HG03342 (cell line): ENCODE results near the gene LRP1B.

Source experiments
- ATAC-seq: cut with Tn5 transposase; IDR thresholded peaks from one replicate; pipeline ENCODE4 v1.9.1; 2021; ENCODE audit warnings: mild to moderate bottlenecking, moderate library complexity; ENCODE audit not compliant: unreplicated experiment

The LRP1B gene

DNA sequence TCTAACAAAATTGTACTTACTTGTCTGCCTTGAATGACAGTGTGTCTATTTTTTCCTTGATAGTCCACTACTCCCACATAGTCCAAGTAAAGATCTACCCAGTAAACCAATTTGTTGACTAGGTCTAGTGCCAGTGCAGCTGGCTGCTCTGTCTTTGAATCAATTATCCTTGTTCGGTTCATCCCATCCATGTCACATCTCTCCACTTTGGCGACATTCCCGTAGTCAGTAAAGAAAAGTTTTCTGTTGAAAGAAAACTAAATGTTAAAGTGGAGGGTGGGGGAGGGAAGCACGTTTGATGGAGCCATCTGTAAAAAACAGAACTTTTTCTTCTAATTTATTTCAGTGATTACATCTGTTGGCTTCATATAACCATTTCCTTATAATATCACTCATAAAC lies 1068.8 kb downstream of the LRP1B start:
- no peak for ATAC-seq

DNA sequence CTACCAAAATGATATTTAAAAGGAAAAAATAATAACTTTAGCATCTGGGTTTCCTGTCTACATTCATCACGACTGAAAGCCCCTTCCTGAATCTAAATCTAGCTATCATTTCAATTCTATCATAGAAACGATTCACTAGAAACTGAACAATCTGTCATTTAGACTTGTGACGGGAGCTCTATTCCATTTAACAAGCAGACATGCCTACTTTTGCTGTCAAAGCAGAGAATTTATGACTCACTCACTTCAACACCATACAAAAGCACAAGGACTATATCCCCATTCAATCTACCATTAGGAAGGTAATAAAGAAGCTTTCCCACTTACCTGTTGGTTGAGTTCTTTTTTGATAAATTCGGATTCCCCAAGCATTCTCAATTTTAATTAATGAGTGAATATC lies 1072.3 kb downstream of the LRP1B start:
- ATAC-seq: no peak

DNA sequence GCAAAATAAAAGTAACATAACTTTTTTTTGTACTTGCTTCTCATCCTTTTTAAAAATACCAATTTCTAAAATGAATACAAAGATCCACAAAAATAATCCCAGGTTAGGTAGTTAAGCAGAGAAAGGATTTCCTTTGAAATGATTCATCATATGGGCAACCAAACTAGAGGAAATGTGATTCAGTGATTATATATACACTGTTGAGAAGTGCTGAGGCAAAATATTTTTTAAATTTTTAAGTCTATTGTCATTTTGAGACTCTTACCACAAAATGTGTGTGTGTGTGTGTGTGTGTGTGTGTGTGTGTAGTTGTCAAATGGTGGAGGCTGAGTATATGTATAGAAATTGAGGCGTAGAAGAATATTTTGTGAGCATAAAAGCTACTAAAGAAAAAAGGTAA lies 1075.3 kb downstream of the LRP1B start:
- ATAC-seq: no peak

DNA sequence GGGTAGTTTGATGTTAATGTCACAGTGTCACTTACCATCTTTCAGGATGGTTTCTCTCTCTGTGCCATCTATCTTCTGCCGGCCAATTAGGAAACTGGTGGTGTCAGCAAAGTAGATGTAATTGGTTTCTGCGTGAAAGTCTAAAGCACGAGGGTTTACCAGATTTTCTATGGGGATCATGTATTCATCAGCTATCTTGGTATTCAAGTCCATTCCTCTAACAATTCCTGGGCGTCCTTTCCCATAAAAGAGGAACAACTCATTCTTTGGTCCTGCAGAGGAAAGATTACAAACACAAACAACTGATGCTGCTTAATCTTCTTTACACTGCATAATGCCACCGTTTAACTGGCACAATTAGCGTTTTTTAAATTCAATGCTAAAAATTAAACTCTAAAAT lies 1081.9 kb downstream of the LRP1B start:
- no peak for ATAC-seq

DNA sequence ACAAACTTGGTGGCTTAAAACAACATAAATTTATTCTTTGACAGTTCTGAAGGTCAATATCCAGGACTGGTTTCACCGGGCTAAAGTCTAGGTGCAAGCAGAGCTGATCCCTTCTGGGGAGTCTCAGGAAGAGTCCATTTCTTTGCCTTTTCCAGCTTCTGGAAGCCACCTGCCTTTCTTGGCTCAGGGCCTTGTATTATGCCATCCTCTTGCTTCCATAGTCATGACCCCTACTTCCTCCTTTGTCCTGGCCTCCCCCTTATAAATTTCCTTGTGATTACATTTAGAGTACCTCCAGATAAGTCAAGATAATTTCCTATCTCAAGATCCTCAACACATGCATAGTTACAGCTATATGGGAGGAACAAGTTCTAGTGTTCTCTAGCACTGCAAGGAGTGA lies 1089.5 kb downstream of the LRP1B start:
- no peak for ATAC-seq

DNA sequence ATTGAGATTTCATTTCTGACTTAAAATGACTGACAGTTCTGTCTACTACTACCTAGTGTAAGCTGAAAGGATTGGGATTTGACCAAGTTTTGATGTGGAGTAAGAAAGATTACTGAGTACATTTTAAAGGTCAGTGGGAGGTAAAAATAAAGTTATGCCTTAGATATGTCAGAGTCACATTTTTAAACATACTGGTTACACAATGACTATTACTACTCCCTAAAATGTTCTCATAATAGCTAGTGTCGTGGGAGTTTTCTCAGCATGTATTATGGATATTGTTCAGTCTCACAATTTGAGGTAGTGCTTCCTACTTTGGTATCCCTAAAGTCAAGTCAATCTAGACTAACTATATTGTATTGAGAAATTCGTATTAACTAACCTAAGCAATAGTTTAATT lies 1092.5 kb downstream of the LRP1B start:
- ATAC-seq: no peak

DNA sequence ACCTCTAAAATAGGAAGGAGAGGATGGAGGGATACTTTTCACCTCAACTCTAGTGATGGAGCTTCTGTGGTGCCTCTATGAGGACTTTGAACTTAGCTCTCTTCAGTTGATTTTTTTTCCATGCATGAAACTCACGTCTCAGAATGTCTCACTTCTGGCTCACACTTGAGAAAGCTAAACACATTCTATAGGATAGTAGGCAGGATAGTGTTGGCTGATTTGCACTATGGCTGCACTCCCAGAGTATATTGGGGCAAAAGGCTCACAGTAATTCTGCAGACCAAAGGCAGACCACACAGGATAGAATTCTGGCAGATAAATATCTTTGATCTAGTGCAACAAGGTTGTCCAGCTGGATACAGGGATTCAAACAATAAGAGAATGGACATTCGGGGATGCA lies 1093.5 kb downstream of the LRP1B start:
- ATAC-seq: no peak

DNA sequence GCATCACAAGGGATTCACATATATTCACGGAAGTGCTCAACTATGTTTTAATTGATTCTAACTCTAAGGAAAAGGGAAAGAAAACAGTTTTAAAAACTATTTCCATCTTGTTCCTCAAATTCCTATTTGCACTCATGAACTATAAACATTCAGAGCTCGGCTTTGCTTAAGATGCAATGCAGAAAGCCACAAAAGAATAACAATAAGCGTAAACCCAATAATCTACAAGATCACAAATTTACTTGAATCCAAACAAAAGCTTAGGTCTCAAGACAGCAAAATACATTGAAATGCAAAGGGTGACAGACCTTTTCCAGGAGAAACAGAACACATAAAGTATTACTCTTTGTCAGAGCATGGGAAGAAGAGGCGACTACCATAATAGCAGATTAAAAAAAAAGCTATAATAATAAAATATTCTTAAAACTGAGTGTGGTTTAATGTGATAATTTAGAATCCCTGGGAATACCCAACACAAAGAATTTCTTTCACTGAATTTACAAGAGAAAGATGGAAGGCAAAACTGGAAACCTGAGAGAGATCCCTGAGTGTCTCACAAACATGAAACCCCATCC lies 1094.9 kb downstream of the LRP1B start:
- no peak for ATAC-seq

DNA sequence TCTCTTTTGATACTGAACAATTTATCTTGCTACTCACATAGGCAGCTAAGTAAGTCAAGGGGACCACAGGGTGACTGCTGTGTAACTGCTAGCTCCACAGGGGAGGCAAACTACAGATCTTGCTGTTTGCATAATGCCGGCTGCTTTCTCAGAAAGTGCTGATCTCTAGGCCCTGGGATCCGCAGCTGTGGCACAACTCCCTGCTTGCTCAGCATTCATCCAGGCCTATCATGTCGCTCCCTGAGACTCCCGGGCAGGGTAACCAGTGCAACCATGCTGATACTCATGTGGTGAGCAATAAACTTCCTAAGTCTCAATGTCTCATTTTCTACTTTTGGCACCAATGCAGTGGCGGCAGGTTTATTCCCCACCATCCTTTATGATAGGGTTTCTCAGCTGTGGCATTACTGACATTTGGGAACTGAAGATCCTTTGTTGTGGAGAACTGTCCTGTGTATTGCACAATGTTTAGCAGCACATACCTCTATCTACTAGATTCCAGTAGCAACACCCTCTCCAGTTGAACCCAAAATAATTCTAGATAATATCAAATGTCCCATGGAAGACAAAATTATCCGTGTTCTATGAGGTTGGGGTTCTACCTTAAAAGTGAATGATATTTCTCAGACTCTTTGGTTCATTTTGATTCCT lies 1101.3 kb downstream of the LRP1B start:
- ATAC-seq: no peak

DNA sequence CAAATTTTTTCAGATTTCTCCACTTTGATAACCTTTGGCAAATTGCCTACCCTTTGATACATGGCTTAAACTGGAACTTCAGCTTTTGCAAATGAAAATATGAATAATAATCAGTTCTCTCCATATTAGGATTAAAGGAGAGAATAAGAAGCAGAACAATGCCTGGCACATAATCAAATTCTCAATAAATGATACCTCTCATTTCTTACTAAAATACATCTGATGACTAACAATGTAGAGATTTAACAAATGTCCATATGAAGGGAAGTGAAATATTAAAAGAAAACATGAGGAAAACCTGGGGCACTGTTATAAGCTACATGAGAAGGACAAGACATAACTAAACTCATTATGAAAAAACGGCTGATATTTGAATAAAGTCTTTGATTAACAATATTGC lies 1103.6 kb downstream of the LRP1B start:
- no peak for ATAC-seq

DNA sequence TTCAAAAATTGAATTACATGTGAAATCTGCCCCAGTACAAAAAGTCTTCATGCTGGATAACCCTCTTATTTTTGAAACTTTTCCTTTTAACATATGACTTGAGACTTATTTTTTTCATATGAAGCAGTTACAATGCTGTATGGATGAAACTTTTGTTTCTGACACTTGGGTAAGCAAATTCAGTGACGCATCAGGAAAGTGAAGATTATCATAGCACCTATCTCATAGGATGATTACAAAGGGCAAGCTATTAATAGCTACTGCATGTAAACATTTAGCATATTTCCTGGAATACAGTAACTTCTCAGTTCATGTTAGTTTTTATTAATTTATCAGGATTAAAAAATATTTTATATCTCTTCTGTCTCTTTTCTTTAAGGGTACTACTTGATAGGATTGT lies 1109.2 kb downstream of the LRP1B start:
- ATAC-seq: no peak

DNA sequence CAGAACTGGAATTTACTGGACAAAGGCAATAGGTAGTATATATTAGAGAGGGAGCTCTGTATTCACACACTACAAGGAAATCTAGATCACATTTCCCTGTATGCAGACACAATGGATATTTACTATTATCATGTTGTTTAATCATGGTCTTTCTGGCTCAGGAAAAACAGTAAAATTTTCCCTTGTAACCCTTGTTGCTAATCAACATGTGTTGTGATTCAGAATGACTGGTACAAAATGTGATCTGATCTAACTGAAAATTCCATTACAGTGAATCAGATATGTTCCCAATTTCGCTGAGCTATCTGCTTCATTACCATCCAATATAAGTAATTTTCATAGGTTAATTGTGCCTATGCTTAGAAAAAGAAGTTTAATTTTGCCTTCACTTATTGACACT lies 1109.7 kb downstream of the LRP1B start:
- ATAC-seq: no peak

DNA sequence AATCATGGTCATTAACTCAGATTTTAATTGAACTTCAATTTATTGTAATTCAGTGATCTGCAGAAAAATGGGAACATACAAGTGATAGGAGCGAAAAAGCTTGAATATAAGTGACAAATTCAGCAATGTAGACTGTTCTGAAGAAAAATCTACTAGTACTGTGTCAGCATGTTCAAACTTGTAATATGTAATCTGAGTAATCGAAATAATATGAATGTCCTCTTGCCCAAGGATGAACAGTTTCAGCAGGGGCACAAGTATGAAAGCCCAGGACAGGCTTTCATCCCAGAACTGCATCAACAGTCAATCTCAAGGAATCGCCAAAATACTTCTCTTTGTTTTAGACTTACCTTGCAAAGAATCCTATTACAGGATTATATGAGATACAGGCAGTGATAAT lies 1110.5 kb downstream of the LRP1B start:
- no peak for ATAC-seq

DNA sequence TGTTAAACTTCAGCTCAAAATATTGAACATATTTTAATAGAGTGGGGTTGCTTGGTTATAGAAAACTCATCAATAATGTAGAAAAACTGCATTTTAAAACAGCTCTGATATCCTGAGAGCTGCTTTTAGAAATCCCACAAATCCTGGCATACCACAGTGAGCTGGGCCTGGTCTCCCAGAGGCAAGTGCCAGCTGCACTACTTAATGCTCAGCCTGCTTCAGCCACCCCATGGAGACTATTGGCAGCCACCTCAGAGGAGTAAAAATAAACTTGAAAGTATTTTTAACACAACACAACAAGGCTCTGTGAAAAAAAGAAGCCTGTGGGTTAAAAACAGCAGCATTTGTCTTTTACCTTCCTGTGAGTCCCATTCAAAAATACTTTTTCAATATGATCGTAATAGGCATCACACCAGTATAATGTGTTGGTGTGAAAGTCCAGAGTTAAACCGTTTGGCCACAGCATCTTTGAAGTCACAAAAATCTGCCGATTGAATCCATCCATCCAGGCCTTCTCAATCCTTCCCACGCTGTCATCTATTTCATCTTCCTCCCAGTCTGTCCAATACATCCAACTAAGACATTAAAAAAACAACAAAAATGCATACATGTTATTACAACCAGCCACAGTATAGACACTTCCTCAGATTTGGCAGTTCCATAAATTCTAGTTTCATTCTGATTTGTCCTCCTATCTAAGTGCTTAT lies 1115.3 kb downstream of the LRP1B start:
- no peak for ATAC-seq

DNA sequence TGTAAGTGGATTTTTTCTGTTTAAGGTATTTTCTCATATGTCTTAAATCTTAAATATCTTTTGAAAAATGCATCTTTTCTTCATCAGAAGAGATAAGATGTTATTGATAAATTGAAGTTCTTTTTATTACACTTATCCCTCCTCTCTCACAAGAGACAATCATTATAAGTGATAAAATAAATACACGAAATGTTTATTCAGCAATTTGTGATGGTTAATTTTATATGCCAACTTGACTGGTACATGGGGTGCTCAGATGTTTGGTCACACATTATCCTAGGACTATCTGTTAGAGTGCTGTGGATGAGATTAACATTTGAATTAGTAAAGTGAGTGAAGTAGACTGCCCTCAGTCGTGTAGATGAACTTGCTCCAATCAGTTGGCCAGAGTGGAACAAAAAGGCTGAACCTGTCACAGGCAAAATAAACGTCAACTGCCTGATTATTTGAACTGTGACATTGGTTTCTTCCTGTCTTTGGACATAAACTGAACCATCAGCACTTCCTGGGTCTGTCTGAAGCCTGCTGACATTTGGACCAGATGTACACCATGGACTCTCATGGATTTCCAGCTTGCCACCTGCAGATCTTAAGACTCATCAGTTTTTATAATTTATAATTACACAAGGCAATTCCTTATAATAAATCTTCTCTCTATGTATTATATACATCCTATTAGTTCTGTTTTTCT lies 1126.7 kb downstream of the LRP1B start:
- ATAC-seq: no peak

DNA sequence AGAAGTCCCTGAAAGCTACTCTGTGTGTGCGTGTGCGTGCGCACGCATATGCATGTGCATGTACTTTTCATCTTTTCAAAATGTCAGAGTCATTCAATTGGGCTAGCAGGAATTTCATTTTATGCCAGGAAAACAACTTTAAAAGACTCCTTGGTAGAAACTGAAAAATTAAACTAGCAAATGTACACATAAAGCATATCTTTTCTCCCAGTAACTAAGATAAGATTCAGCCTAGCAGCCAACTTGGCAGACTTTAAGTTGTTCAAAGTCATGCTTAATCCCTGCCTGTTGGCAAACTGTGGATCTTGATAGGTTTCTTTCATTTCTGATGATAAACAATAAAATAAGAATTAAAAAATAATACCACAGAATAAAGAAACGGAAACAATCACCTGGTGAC lies 1129.1 kb downstream of the LRP1B start:
- ATAC-seq: no peak

DNA sequence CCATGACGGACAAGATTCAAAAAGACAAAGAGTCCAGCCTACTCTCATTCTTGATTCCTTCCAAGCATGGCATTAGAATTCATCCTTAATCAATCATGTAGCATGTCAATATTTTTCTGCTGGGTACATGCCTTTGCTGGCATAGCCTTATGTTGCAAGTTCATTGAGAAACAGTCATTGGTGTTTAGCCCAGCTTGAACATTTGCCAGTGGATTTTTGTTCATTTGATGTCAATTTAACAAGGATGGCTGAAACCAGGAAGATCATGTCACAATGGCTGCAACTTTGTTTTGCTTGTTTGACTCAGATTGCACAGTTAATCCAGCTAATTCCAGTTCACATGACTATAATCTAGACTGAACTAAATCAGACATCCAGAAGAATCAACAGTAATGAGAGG lies 1132.2 kb downstream of the LRP1B start:
- ATAC-seq: no peak

DNA sequence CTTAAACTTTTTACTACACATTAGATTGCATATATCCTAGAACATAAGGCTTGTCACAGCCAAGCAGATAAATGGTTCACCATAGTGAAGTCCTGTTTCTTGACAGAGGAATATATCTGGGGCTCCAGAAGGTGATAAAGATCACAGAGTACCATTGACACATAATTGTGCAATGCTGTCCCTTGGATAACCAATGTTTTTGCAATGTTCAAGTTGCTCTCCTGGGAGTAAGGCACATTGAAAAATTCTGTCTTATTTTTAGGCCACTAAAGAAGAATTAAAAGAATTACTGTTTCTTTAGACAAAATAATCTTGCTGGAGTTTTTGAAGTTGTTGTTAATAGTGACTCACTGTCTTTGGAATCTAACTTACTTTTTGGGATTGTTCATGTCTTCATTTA lies 1132.8 kb downstream of the LRP1B start:
- ATAC-seq: no peak

DNA sequence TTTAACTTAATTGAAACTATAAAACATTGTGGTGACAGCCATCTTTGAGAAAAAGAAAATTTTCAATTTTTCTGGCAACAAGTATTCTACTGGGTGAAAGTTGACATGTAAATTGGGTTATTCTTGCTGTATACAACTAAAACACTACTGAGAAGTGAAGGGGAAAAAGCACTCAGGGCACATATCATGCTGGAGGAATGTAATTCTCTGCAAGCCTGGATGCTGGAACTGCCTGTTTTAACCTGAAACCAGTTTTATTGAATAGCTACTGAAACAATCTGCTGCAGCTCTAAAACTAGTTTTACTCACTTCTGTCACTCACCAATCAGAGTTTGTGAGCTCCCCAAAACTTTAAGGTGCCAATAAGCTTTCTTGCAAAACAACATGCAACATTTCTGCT lies 1136.0 kb downstream of the LRP1B start:
- no peak for ATAC-seq

DNA sequence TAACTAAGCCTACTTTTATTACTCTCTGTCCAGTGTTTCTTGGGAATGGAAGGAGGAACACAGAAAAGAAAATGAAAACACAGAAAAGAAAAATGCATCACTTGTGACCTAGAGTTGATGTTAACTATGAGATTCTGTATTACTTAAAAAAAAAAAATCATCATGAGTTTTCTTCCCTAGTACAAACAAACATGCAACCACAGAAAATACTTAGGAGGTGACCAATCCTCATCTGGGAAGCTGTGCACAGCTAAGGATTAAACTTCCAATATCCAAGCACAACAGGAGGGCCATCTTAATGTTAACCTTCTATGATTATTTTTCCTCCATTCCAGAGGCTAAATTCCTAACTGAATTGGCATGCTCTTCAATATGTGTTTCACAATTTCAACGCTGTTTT lies 1140.4 kb downstream of the LRP1B start:
- ATAC-seq: no peak

DNA sequence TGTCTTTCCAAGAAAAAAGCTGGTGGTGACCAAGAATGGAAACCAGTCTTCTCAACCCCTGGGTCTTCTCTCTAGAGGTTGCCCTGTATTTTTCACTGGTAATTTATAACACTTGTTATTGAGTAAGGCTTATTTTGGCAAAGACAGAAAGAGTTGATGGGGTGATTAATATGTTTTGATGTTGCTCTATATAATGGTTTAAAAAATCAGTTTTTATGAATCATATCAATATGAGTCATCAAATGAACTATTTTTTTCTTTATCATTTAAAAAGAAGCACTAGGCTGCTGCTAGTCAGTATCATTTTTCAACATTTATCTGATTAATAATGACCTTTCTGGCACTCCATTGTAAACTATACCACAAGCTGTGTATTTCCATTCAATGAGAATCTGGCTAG lies 1142.2 kb downstream of the LRP1B start:
- ATAC-seq: no peak

DNA sequence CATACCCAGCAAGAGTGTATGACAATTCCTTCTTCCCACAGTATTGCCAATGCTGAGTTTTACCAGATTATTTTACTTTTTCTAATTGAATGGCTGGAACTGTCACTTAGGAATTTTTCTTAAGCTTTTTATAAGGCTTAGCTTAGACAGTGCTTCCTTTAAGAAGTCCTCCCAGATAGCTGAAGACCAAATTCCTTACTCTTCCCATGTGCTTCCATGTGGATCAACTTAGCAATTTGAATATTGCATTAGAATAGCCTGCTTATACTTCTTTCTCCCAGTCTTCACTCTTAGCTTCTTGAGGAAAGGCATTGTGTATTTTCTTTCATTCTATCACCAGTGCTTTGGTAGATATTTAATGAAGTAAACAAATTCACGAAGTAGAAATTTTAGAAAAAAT lies 1144.4 kb downstream of the LRP1B start:
- no peak for ATAC-seq
